Measurements from ENCODE around the gene MIPEP.

MIPEP gene

GRCh38 chr13:23843436-23843835, 45.8 kb downstream of the MIPEP start:
- TF ChIP-seq, protein P1, sequence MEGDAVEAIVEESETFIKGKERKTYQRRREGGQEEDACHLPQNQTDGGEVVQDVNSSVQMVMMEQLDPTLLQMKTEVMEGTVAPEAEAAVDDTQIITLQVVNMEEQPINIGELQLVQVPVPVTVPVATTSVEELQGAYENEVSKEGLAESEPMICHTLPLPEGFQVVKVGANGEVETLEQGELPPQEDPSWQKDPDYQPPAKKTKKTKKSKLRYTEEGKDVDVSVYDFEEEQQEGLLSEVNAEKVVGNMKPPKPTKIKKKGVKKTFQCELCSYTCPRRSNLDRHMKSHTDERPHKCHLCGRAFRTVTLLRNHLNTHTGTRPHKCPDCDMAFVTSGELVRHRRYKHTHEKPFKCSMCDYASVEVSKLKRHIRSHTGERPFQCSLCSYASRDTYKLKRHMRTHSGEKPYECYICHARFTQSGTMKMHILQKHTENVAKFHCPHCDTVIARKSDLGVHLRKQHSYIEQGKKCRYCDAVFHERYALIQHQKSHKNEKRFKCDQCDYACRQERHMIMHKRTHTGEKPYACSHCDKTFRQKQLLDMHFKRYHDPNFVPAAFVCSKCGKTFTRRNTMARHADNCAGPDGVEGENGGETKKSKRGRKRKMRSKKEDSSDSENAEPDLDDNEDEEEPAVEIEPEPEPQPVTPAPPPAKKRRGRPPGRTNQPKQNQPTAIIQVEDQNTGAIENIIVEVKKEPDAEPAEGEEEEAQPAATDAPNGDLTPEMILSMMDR (IDR thresholded peaks at IDR 0.05; ENCODE audit: insufficient read depth, low read length): no peak
- TF ChIP-seq, protein P2, sequence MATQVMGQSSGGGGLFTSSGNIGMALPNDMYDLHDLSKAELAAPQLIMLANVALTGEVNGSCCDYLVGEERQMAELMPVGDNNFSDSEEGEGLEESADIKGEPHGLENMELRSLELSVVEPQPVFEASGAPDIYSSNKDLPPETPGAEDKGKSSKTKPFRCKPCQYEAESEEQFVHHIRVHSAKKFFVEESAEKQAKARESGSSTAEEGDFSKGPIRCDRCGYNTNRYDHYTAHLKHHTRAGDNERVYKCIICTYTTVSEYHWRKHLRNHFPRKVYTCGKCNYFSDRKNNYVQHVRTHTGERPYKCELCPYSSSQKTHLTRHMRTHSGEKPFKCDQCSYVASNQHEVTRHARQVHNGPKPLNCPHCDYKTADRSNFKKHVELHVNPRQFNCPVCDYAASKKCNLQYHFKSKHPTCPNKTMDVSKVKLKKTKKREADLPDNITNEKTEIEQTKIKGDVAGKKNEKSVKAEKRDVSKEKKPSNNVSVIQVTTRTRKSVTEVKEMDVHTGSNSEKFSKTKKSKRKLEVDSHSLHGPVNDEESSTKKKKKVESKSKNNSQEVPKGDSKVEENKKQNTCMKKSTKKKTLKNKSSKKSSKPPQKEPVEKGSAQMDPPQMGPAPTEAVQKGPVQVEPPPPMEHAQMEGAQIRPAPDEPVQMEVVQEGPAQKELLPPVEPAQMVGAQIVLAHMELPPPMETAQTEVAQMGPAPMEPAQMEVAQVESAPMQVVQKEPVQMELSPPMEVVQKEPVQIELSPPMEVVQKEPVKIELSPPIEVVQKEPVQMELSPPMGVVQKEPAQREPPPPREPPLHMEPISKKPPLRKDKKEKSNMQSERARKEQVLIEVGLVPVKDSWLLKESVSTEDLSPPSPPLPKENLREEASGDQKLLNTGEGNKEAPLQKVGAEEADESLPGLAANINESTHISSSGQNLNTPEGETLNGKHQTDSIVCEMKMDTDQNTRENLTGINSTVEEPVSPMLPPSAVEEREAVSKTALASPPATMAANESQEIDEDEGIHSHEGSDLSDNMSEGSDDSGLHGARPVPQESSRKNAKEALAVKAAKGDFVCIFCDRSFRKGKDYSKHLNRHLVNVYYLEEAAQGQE (IDR thresholded peaks at IDR 0.05; ENCODE audit: insufficient replicate concordance, low read depth): no peak
- TF ChIP-seq GABPA (IDR thresholded peaks at IDR 0.05; ENCODE audit: low read depth) (no peak), POLR2AphosphoS5 (IDR thresholded peaks at IDR 0.05; ENCODE audit: low read depth) (no peak), SPI1 (IDR thresholded peaks at IDR 0.05; ENCODE audit: borderline replicate concordance, low read depth) (no peak)
- Histone ChIP-seq H3K27me3 (ENCODE audit: insufficient read depth, poor library complexity, severe bottlenecking) (no peaks in the 10 kb centered on the region), H3K4me3 (replicated peaks; ENCODE audit: insufficient read depth, low read length) (no peak overlapping the region), H3K27ac (replicated peaks) (no peak overlapping the region)
- no peak for DNase-seq (ENCODE audit: low read depth in 1 of 2, low spot score in 1 of 2)

GRCh38 chr13:23842406-23842805, 46.8 kb downstream of the MIPEP start:
- H3K27me3 ChIP-seq (ENCODE audit: insufficient read depth, poor library complexity, severe bottlenecking): no peaks in the 10 kb centered on the region
- no peak overlapping the region for H3K4me3 ChIP-seq (replicated peaks; ENCODE audit: insufficient read depth, low read length)
- TF ChIP-seq, protein P1 (IDR thresholded peaks at IDR 0.05; ENCODE audit: insufficient read depth, low read length): no peak
- TF ChIP-seq, protein P2 (IDR thresholded peaks at IDR 0.05; ENCODE audit: insufficient replicate concordance, low read depth): no peak
- TF ChIP-seq GABPA (IDR thresholded peaks at IDR 0.05; ENCODE audit: low read depth) (no peak), SPI1 (IDR thresholded peaks at IDR 0.05; ENCODE audit: borderline replicate concordance, low read depth) (no peak), POLR2AphosphoS5 (IDR thresholded peaks at IDR 0.05; ENCODE audit: low read depth) (no peak)
- no peak for DNase-seq (ENCODE audit: low read depth in 1 of 2, low spot score in 1 of 2)
- no peak overlapping the region for H3K27ac ChIP-seq (replicated peaks)

GRCh38 chr13:23833733-23834611, 55.2 kb downstream of the MIPEP start:
- H3K4me3 ChIP-seq (replicated peaks; ENCODE audit: insufficient read depth, low read length): no peak overlapping the region
- TF ChIP-seq POLR2AphosphoS5 (IDR thresholded peaks at IDR 0.05; ENCODE audit: low read depth) (no peak), SPI1 (IDR thresholded peaks at IDR 0.05; ENCODE audit: borderline replicate concordance, low read depth) (no peak), GABPA (IDR thresholded peaks at IDR 0.05; ENCODE audit: low read depth) (no peak)
- TF ChIP-seq, protein P1 (IDR thresholded peaks at IDR 0.05; ENCODE audit: insufficient read depth, low read length): no peak
- TF ChIP-seq, protein P2 (IDR thresholded peaks at IDR 0.05; ENCODE audit: insufficient replicate concordance, low read depth): no peak
- no peak overlapping the region for H3K27ac ChIP-seq (replicated peaks)
- no peaks in the 10 kb centered on the region for H3K27me3 ChIP-seq (ENCODE audit: insufficient read depth, poor library complexity, severe bottlenecking)
- no peak for DNase-seq (ENCODE audit: low read depth in 1 of 2, low spot score in 1 of 2)

Data from HL-60 (cell line).